ENCODE data around the gene LONP2.

The LONP2 gene

DNA sequence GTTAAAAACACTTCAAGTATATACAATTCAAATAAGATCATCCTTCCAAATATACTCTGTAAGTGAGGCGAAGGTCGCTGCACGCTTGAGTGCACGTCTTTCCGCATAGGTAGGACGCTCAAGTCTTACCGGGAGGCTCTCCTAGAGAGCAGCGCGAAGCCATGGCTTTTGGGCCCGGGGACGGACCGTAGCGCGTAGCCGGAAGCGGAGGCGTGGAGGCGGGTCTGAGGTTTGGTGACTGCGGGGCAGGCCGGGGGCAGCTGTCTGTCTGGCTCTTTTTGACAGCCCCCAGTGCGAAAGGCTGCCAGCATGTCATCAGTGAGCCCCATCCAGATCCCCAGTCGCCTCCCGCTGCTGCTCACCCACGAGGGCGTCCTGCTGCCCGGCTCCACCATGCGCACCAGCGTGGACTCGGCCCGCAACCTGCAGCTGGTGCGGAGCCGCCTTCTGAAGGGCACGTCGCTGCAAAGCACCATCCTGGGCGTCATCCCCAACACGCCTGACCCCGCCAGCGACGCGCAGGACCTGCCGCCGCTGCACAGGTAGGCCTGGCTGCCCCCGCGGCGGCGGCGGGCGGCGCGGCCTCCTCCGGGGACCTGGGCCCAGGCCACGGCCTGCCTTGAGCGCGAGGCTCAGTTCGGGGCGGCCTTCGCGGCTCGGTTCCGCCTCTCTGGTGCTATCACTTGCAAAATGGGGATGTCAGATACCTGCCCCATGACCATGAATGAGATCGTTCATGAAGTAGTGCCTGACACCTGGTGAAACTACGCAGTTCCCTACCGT lies at the start of gene LONP2:
Gene LONP2 (plus strand): TSS at position 221 of the 783 bp plus-strand sequence. CDS start 89 bp downstream, at position 310.
- DNase-seq: peak; percentile 78

DNA sequence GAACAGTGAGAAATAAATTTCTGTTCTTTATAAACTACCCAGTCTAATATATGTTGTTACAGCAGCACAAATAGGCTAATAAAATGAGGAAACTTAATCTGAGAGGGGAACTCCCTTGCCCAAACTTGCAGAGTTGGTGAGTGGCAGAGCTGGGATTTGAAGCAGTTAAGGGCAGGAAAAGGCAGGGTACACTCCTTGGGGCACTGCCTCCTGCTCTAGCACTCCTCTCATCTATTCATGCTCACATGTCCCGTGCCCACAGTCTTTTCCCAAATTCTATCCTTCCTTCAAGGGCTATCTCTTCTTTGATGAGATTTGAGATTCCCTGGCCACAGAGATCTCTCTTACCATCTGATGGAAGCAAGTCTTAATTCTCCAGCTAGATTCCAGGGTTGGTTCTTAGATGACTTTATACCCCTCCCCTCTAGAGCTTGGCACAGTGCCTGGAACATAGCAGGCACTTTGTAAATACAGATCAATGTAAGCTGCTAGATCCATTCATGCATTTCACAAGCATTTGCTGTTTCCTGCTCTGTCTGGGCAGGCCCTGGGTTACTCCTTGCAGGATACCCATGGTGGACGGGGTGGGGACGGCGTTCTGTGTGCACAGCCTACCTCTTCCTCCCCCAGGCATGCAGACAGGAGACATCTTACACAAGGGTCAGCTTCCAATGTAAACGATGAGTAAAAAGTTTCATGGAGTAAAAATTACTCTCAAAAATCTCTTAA lies 49.1 kb upstream of the LONP2 start:
- peak; percentile 76 for DNase-seq

DNA sequence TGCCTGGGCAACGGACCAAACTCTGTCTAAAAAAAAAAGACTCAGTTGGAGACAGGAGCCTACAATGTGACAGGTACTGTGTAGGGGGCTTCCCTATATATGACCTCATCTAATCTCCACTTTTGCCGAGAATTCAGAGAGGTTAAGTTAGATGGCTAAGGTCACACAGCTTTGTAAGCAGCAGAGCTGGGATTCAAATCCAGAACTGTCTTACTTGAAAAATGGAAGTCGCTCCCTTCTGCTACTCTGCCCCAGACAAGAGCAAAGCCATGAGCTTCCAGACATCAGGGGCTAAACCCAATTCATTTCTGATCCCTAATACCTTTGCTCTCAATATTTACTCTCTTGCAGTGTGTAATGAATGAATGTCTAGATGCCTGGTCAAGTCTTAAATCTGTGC lies 46.8 kb upstream of the LONP2 start:
- DNase-seq: no peak

DNA sequence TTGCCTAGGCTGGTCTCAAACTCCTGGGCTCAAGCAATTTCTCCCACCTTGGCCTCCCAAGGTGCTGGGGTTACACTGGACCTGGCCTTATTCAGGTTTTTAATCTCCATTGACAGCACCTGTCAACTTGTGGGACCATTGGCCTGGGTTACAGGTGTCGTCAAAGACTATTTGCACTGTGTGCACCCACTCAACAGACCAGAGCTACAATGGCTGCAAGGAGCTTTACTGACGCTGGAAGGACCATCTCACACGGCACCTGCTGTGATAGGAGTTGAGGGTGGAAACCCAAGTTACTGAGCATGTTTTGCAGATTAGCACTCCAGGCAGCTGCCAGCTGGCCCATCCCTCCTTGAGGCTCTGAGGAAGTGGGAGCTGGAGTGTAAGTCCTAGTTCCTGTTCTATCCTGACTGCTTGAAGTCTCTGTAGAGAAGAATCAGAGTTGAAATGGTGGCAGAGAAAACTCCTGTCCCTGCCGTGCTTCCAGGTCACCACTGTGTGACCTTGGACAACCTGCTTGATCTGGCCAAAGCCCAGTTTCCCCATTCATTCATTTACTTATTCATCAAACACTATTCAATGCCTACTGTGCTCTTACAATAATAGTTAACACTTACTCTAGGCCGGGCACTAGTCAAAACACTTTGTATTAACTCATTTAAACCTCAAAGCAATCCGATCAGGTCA lies 42.4 kb upstream of the LONP2 start:
- no peak for DNase-seq

DNA sequence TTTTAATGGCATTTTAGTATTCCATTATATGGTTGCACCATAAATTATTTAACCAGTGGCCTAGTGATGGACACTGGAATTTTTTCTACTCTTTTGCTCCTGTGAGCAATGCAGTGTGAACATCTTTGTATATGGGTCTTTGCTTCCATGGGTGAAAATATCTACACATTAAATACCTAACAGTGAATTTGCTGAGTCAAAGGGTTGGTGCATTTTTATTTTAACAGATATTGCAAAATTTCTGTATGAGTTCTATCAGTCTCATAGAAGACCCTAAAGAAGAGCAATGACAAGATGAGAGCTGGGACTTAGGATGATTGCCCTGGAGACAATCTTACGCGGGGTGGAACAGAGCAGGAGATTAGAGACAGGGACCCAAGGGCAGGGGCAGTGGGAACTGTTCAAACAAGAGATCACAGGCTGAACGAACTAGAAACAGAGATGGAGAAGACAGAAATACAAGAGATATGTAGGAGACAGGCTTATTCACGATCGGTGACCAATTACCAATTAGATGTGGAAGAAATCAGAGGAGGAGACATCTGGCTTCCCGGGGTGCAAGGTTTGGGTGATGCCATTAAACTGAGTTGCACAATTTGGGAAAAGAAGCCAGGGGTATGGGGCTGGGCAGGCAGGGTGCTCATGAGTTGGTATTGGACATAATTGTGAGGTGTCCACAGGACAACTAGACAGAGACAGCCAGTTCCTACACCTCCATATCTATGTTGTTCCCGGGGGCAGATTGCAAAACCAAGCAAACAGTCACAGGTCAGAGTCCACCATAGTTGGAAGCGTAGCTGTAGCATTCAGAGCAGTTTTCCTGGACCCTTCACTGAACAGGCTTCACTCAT lies 39.9 kb upstream of the LONP2 start:
- no peak for DNase-seq

GRCh38 chr16:48204825-48205151 lies 39.3 kb upstream of the LONP2 start:
- no peak for DNase-seq

DNA sequence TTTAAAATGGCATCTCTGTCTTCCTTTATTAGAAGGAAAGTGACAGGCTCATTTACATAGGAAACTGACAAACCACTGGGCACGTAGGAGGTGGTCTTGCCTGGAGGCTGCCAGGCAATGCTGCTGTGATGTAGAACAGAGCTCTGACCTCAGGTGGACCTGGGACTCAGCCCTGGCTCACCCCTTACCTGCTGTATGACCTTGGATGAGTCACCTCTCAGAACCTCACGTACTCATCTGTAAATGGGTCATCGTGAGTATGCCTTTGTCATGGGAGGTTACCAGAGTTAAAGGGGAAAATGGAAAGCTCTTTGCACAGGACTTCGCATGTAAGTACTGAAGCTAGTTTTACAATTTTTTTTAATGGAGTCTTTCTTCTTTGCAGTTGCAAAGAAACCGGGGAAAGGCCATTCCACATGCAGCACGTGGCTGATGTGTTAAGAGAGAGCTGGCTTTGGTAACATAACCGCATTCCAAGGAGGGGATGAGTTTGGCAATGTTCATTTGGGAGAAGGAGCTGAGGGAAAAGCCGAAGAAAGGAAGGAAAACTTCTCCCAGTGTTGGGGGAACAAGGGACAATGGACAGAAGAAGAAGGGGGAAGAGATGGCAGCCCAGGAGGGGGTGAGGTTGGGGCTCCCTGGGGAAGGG lies 37.4 kb upstream of the LONP2 start:
- DNase-seq: no peak

- no peak for DNase-seq
These were observed 33.4 kb upstream of the LONP2 start for GRCh38 chr16:48210747-48211146.

- DNase-seq: no peak
These were observed 32.1 kb upstream of the LONP2 start for GRCh38 chr16:48212033-48212432.

DNA sequence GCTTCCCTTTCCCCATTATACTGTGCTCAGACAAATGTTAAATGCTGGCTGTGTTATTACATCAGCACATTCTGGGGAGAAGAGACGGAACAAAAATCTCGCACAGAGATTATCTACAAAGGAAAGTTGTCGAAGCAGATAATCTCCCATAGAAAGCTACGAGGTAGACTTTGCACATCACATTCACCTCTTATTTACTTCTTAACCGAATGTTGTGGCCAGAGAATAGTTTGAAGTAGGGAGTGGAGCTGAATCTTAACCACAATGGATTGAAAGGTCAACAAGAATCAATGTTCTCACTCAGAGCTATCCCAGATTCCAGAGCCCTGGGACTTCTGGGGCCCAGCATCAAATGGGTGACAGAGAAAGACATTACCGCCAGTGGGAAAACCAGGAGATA lies 28.4 kb upstream of the LONP2 start:
- DNase-seq: no peak

GRCh38 chr16:48217708-48218107 lies 26.4 kb upstream of the LONP2 start:
- DNase-seq: no peak

DNA sequence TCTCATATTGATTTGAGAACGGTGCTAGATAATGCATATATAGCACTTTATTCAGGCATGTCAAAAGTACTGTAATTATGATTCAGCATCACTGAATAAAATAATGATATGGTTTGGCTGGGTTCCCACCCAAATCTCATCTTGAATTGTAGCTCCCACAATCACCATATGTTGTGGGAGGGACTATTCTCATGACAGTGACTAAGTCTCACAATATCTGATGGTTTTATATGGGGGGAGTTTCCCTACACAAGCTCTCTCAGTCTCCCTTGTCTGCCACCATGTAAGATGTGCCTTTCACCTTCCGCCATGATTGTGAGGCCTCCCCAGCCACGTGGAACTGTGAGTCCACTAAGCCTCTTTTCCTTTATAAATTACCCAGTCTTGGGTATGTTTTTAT lies 25.6 kb upstream of the LONP2 start:
- DNase-seq: no peak

GRCh38 chr16:48220891-48221290 lies 23.2 kb upstream of the LONP2 start:
- DNase-seq: no peak

DNA sequence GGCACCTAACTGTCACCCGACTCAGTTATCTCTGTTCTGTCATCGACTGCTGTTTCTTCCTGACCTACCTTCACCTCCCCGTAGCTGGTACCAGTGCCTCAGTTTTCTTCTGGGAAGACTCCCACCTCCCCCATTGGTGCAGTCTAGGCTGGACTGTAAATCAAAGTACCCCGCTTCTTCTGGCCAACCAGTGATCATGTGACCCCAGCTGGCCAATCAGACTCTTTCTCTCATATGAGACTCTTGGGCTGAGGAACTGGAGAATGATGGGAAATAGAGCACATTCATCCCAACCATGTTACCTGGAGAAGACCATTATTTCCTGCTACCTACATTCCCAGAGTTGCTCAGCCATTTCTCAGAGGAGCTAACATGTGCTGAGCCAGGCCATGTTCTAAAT lies 20.6 kb upstream of the LONP2 start:
- DNase-seq: no peak

- no peak for DNase-seq
These were observed 18.6 kb upstream of the LONP2 start for GRCh38 chr16:48225456-48225855.

DNA sequence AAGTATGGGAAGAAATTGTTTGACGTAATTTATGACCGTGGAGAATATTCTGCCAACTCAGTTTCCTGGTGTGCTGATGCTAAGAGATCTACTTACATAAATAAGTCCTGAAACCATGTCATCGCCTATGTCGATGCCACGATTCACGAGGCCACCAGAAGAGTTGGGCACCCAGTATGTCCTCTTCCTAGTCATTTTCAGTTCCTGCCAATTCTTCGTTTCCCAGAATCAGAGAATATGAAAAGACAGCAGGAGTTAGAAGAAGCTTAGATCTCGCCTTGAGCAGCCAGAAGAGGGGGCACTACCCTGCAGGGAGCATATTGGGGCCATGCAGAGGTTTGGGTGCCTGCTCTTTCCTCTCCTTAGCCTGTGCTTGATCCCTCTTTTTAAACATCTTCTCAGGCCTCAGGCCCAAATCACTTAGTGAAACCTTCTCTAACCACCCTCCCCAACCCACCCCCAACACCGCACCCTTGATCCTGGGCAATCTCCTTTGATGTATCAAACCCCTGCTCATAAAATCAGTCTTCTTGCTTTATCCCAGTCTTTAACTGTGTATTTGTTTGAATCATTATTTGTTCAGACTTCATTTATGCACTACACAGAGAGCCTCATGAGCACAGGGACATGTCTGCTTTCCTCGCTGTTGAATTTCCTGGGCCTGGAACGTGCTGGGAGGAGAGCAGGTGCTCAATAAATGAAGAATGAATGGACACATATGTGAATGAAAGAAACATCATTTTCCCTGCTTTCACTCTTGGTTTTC lies 12.2 kb upstream of the LONP2 start:
- peak; percentile 6 for DNase-seq

DNA sequence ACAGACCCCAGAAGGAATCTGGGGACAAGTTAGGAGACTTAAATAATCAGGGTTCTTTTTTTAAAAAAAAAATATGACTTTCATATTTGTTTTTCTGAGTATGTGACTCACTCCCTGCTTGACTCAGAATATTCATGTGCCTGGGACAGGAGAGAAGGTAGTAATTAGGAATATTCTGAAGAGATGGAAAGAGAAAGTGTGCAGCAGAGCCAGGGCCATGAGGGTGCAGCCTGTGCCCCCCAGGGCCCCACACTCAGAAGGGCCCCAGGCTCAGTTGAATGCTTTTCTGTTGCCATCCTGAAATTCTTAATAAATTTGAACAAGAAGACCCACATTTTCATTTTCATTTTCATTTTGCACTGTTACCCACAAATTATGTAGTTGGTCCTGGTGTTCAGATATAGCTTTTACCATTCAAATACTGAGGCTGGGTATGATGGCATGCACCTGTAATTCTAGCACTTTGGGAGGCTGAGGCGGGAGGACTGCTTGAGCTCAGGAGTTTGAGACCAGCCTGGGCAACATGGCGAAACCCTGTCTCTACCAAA lies 11.5 kb upstream of the LONP2 start:
- DNase-seq: no peak

DNA sequence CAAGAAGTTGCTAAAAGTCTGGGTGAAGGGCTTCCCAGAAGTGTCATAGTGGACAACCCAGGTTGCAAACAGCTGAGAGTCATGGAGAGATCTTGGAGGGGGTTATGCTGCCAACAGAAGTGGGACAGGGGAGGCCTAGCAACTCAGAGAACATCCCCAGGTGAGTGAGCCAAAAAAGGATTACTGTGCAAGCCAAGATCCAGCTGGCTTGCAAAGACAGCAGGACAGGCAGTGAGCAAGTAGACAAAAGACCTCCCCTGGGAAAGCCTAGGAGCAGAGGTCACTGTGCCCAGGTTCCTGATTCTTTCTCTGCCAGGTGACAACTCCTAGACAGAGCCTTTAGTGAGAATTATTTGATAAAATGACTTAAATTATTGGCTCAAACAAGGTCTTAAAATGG lies 9.5 kb upstream of the LONP2 start:
- DNase-seq: no peak

DNA sequence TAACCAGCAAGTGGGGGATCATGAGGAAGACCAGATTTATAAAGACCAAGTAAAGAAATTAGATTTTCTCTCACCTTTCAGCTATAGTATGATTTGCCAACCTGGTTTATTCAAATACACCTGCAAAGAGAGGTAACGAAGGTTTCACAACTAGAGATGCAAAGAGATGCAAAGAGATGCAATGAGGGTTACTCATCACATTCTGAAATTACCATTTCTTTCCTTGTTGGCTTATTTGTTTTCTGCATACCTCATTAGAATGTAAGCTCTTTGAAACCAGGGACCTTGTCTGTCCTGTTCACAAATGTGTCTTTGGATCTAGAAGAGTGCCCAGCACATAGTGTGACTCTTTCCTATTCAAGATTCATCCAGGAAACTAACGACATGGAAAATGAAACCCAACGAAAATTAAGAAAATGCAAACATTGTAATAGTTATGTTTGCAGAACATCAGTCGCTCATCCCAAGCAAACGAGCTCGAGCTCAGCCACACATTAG lies 9.0 kb upstream of the LONP2 start:
- DNase-seq: no peak

- no peak for DNase-seq
These were observed 8.5 kb upstream of the LONP2 start for GRCh38 chr16:48235556-48236136.

- no peak for DNase-seq
These were observed 7.8 kb upstream of the LONP2 start for GRCh38 chr16:48236286-48236685.

All from COR-L47 (cell line).